Erythroblast (primary cell): ENCODE results near the gene FOXN1.
A peak's percentile ranks its signal among the peaks of the same experiment; 100 is the strongest.

Experiments used
- DNase-seq, 2 experiments: peaks; one replicate each; lab custom pipeline; 2025; lab: John Stamatoyannopoulos, UW
- GATA1 ChIP-seq: IDR thresholded peaks from 2 replicates; pipeline ENCODE4 v1.6.1; 2011; ENCODE audit warnings: low read depth, mild to moderate bottlenecking, control low read depth, low read length, moderate library complexity
- POLR2A ChIP-seq: IDR thresholded peaks from 2 replicates; pipeline ENCODE4 v1.6.1; 2011; ENCODE audit warnings: mild to moderate bottlenecking, low read length

The FOXN1 gene

GRCh38 chr17:28533091-28533807, 27.1 kb downstream of the FOXN1 start:
- TF ChIP-seq POLR2A: no peak
- no peak for TF ChIP-seq GATA1

GRCh38 chr17:28534740-28535375, 28.7 kb downstream of the FOXN1 start:
- DNase-seq: no peak
- TF ChIP-seq POLR2A (no peak), GATA1 (no peak)

More at GRCh38 chr17:28533091-28533807, 27.1 kb downstream of the FOXN1 start:
- DNase-seq: no peak

- TF ChIP-seq GATA1: no peak
- no peak for TF ChIP-seq POLR2A
- no peak for DNase-seq
Observed at GRCh38 chr17:28536532-28537218, 30.5 kb downstream of the FOXN1 start.

- TF ChIP-seq POLR2A (no peak), GATA1 (no peak)
Observed at GRCh38 chr17:28537219-28537610, 31.1 kb downstream of the FOXN1 start.

GRCh38 chr17:28538296-28538895, 32.2 kb downstream of the FOXN1 start:
- no peak for DNase-seq
- TF ChIP-seq GATA1: no peak
- TF ChIP-seq POLR2A: no peak

More at GRCh38 chr17:28537219-28537610, 31.1 kb downstream of the FOXN1 start:
- DNase-seq: no peak

GRCh38 chr17:28540231-28540630, 34.1 kb downstream of the FOXN1 start:
- no peak for TF ChIP-seq GATA1
- no peak for TF ChIP-seq POLR2A
- DNase-seq: no peak

GRCh38 chr17:28541439-28541838, 35.3 kb downstream of the FOXN1 start:
- DNase-seq: no peak
- no peak for TF ChIP-seq POLR2A
- TF ChIP-seq GATA1: no peak

GRCh38 chr17:28544402-28545140, 38.4 kb downstream of the FOXN1 start:
- TF ChIP-seq POLR2A: no peak
- no peak for TF ChIP-seq GATA1
- DNase-seq: no peak

GRCh38 chr17:28545141-28545503, 39.0 kb downstream of the FOXN1 start:
- TF ChIP-seq POLR2A (no peak), GATA1 (no peak)
- no peak for DNase-seq

GRCh38 chr17:28545787-28546415, 39.8 kb downstream of the FOXN1 start:
- no peak for DNase-seq
- TF ChIP-seq GATA1: no peak
- no peak for TF ChIP-seq POLR2A

- TF ChIP-seq POLR2A (no peak), GATA1 (no peak)
- no peak for DNase-seq
Observed at GRCh38 chr17:28547096-28547622, 41.0 kb downstream of the FOXN1 start.

GRCh38 chr17:28547623-28548416, 41.7 kb downstream of the FOXN1 start:
- DNase-seq: peak; percentile 73 to 80
- TF ChIP-seq POLR2A (no peak), GATA1 (no peak)
